NCI-H2196 treated with DMSO at 0.1 percent for 48 hours (cell line): ENCODE measurements around the gene RPTOR.
"Not testable (repeated sequence)": the region's sequence is repeated elsewhere in the genome, so short reads cannot be mapped to it uniquely, and the experiment has no call there.

Experiments used
- DNase-seq: peaks from one replicate; lab custom pipeline; 2025; ENCODE audit not compliant: unreplicated experiment; lab: John Stamatoyannopoulos, UW

Gene RPTOR

GRCh38 chr17:80539022-80539641, 5.5 kb upstream of the RPTOR start:
- no peak for DNase-seq

GRCh38 chr17:80545499-80545826, 825 bp downstream of the RPTOR start:
- DNase-seq = no peak

GRCh38 chr17:80546267-80546666, 1.6 kb downstream of the RPTOR start:
- no peak for DNase-seq

- DNase-seq = no peak
These were observed 7.9 kb downstream of the RPTOR start for GRCh38 chr17:80552523-80552922.

GRCh38 chr17:80555266-80555665, 10.6 kb downstream of the RPTOR start:
- DNase-seq = no peak

- DNase-seq = no peak
These were observed 13.4 kb downstream of the RPTOR start for GRCh38 chr17:80558046-80558445.

GRCh38 chr17:80559825-80560251, 15.2 kb downstream of the RPTOR start:
- no peak for DNase-seq

GRCh38 chr17:80561541-80562114, 17.0 kb downstream of the RPTOR start:
- no peak for DNase-seq

- DNase-seq = no peak
These were observed 19.9 kb downstream of the RPTOR start for GRCh38 chr17:80564545-80564944.

GRCh38 chr17:80565343-80566053, 20.9 kb downstream of the RPTOR start:
- DNase-seq = no peak

GRCh38 chr17:80566054-80566400, 21.4 kb downstream of the RPTOR start:
- DNase-seq = no peak

GRCh38 chr17:80568246-80568645, 23.6 kb downstream of the RPTOR start:
- no peak for DNase-seq

- DNase-seq = no peak
These were observed 25.3 kb downstream of the RPTOR start for GRCh38 chr17:80569924-80570323.

- no peak for DNase-seq
These were observed 29.1 kb downstream of the RPTOR start for GRCh38 chr17:80573701-80574100.

- DNase-seq = no peak
These were observed 29.9 kb downstream of the RPTOR start for GRCh38 chr17:80574496-80574895.

GRCh38 chr17:80575057-80575875, 30.6 kb downstream of the RPTOR start:
- DNase-seq = no peak

- DNase-seq = no peak
These were observed 33.4 kb downstream of the RPTOR start for GRCh38 chr17:80577876-80578570.

- DNase-seq = not testable (repeated sequence)
These were observed 34.2 kb downstream of the RPTOR start for GRCh38 chr17:80578668-80579388.

- DNase-seq = no peak
These were observed 37.5 kb downstream of the RPTOR start for GRCh38 chr17:80582165-80582564.

GRCh38 chr17:80584176-80584905, 39.7 kb downstream of the RPTOR start:
- no peak for DNase-seq
